Nephron progenitor cell (in vitro differentiated cells): ENCODE measurements around the gene SLC7A6.

ENCODE experiments used
- DNase-seq: peaks from one replicate; pipeline ENCODE4 v3.0.0; 2021
- H3K27ac Mint-ChIP-seq: 2 replicates; pipeline ENCODE4 v1.8.0; 2021; ENCODE audit warnings: mild to moderate bottlenecking, moderate library complexity, mixed read lengths
- H3K27me3 Mint-ChIP-seq: 2 replicates; pipeline ENCODE4 v1.8.0; 2021; ENCODE audit warnings: mild to moderate bottlenecking, low read depth, mixed read lengths; ENCODE audit not compliant: poor library complexity
- H3K36me3 Mint-ChIP-seq: 2 replicates; pipeline ENCODE4 v1.8.0; 2021; ENCODE audit warnings: low read depth, mixed read lengths
- H3K4me1 Mint-ChIP-seq: 2 replicates; pipeline ENCODE4 v1.8.0; 2021; ENCODE audit warnings: mixed read lengths
- H3K4me3 Mint-ChIP-seq: 2 replicates; pipeline ENCODE4 v1.8.0; 2021; ENCODE audit warnings: mild to moderate bottlenecking, moderate library complexity, mixed read lengths
- H3K9me3 Mint-ChIP-seq: 2 replicates; pipeline ENCODE4 v1.8.0; 2021; ENCODE audit warnings: mild to moderate bottlenecking, moderate library complexity, mixed read lengths
- TF ChIP-seq, protein P1 (sequence below): fragments of 200-600 bp; sonication (generic); IDR thresholded peaks from 2 replicates; pipeline ENCODE4 v1.5.0; 2021; ENCODE audit warnings: antibody characterized with exemption

Gene SLC7A6

DNA sequence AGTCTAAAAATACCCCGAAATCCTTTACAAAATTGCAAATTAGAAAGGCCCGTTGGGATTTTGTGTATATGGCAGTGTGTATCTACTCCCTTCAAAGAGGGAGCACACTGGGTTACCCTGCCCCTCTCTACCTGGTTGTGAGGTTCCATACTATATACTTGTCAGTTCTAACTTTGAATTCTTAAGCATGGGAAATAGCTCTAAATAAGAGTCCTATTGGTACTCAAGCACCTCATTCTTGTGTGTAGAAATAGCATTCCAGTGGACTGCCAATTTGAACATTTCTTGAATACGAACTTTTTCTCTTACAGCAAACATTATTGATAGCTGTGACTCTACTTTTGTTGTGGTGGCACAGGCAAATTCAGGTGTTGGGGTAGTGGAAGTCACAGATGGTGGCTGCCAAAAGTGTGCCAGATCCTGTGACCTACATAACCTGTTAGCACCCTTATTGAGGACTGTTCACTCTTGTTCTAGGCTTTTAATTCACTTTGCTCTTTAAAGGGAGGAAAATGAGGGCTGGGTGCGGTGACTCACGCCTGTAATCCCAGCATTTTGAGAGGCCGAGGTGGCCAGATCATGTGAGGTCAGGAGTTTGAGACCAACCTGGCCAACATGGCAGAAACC, 44.5 kb upstream of the SLC7A6 start:
- Mint-ChIP-seq H3K4me3 (no peak overlapping the region), H3K27ac (peak overlapping the region; percentile 32), H3K36me3 (peaks cover 36% of the 10 kb centered on the region), H3K4me1 (peaks cover 6% of the 10 kb centered on the region), H3K27me3 (no peaks in the 10 kb centered on the region), H3K9me3 (no peaks in the 10 kb centered on the region)
- TF ChIP-seq, protein P1, sequence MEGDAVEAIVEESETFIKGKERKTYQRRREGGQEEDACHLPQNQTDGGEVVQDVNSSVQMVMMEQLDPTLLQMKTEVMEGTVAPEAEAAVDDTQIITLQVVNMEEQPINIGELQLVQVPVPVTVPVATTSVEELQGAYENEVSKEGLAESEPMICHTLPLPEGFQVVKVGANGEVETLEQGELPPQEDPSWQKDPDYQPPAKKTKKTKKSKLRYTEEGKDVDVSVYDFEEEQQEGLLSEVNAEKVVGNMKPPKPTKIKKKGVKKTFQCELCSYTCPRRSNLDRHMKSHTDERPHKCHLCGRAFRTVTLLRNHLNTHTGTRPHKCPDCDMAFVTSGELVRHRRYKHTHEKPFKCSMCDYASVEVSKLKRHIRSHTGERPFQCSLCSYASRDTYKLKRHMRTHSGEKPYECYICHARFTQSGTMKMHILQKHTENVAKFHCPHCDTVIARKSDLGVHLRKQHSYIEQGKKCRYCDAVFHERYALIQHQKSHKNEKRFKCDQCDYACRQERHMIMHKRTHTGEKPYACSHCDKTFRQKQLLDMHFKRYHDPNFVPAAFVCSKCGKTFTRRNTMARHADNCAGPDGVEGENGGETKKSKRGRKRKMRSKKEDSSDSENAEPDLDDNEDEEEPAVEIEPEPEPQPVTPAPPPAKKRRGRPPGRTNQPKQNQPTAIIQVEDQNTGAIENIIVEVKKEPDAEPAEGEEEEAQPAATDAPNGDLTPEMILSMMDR: no peak
- no peak for DNase-seq

DNA sequence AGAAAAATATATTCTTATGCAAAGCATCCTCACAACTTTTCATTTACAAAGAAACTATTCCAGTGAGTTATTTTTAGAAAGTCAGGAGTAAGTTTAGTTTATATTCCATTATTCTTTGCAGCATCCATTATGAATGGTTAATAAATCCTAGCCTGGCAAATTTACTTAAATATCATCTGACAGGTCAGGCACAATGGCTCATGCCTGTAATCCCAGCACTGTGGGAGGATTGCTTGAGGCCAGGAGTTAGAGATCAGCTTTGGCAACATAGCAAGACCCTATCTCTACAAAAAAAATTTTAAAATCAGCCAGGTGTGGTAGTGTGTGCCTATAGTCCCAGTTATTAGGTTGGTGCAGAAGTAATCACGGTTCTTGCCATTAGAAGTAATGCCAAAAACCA, 41.3 kb upstream of the SLC7A6 start:
- Mint-ChIP-seq H3K4me3 (no peak overlapping the region), H3K36me3 (peaks cover 18% of the 10 kb centered on the region), H3K4me1 (peaks cover 6% of the 10 kb centered on the region), H3K27me3 (no peaks in the 10 kb centered on the region), H3K9me3 (no peaks in the 10 kb centered on the region), H3K27ac (no peak overlapping the region)
- TF ChIP-seq, protein P1: no peak
- DNase-seq: no peak

DNA sequence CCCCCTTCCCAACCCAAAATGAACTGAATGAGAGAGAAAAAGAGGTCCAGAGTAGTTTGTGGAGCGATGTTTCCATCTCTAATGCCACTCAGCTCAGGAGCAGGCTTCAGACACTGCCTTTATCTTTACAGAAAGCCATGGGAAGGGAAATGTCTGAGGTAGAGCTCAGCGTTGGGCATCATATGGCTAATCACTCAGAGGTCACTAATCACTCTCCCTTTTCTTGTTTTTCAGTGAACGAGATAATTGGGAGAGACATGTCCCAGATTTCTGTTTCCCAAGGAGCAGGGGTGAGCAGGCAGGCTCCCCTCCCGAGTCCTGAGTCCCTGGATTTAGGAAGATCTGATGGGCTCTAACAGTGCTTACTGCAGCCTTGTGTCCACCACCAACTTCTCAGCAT, 38.2 kb upstream of the SLC7A6 start:
- Mint-ChIP-seq H3K4me3 (no peak overlapping the region), H3K27me3 (peaks cover 4% of the 10 kb centered on the region), H3K27ac (no peak overlapping the region), H3K36me3 (peaks cover 6% of the 10 kb centered on the region), H3K9me3 (no peaks in the 10 kb centered on the region), H3K4me1 (peaks cover 16% of the 10 kb centered on the region)
- TF ChIP-seq, protein P1: no peak
- no peak for DNase-seq

DNA sequence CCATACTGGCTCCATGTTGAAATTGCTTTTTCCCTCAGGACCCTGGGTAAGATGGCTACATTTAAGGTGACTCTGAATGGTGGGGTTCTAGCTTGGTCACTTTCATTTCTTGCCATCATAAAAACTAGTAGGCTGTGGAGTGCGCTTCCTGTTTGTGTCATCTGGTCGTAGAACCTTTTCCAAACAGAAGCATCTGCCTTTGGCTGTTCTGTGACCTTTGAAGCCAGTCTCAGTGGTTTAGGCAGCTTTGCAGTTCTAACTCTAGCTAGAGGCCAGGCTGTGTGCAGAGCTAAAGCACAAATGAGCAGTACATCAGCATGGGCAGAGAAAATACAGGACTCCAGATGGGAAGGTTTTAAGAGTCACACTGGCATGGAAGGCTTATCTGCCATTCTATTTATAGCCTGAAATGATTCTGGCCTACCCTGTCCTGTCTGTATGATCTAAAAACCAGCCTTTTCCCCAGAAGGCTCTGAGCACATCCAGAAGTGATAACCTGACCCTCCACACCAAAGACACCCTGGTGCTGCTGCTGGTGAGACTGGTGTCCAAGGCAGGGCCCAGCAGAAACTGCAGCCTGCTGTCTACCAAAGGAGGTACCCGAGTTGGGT, 37.0 kb upstream of the SLC7A6 start:
- Mint-ChIP-seq H3K27ac (peak overlapping the region; percentile 69), H3K9me3 (no peaks in the 10 kb centered on the region), H3K4me1 (peaks cover 16% of the 10 kb centered on the region), H3K4me3 (no peak overlapping the region), H3K36me3 (no peaks in the 10 kb centered on the region), H3K27me3 (peaks cover 8% of the 10 kb centered on the region)
- no peak for DNase-seq
- TF ChIP-seq, protein P1: no peak

- no peaks in the 10 kb centered on the region for H3K36me3 Mint-ChIP-seq
- peak overlapping the region; percentile 69 for H3K27ac Mint-ChIP-seq
- H3K9me3 Mint-ChIP-seq: no peaks in the 10 kb centered on the region
- DNase-seq: no peak
- no peak overlapping the region for H3K4me3 Mint-ChIP-seq
- peaks cover 13% of the 10 kb centered on the region for H3K27me3 Mint-ChIP-seq
- peaks cover 22% of the 10 kb centered on the region for H3K4me1 Mint-ChIP-seq
- TF ChIP-seq, protein P1: no peak
These were observed 36.3 kb upstream of the SLC7A6 start for GRCh38 chr16:68227850-68228553.
